SKM-1 (cell line): ENCODE results near the gene DNAH1.

Source experiments
- DNase-seq: peaks from one replicate; lab custom pipeline; 2025; ENCODE audit not compliant: unreplicated experiment; lab: John Stamatoyannopoulos, UW

The DNAH1 gene

GRCh38 chr3:52355526-52355925 is 39.4 kb downstream of the DNAH1 start:
- no peak for DNase-seq

GRCh38 chr3:52356126-52356525 is 40.0 kb downstream of the DNAH1 start:
- no peak for DNase-seq

- DNase-seq: no peak
These were observed 41.3 kb downstream of the DNAH1 start for GRCh38 chr3:52357151-52358080.

GRCh38 chr3:52358362-52358940 is 42.3 kb downstream of the DNAH1 start:
- no peak for DNase-seq

DNA sequence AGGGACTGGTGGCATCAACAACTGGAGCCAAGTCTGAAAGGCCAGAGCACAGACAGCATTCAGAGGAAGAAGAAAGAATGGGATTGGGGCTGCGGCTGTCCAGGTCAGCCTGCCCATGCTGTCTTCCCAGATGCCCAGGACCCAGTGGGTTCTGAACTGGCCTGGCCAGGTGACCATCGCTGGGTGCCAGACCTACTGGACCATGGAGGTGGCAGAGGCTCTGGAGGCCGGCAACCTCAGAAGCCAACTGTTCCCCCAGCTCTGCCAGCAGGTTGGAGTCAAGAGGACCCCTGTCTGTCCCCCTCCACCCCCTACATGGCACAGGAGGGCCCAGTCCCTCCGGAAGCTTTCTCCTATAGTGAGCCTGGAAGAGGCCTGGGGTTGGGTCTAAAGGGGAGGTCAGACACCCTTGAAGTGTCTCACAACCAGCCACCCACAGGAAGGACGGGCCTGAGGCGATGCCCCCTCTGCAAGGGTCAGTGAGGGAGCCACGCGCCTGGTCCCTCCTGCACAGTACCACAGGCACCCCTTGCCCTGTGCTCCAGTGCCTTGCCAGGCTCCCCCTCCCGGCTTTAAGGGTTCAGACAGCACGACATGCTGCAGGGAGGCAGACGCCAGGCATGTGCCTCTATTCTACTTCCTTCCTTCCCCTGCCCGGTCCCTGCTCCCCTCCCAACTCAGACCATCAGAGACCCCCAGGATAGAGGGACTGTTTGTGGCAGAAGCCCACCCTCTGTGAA is 43.2 kb downstream of the DNAH1 start:
- no peak for DNase-seq

- no peak for DNase-seq
These were observed 44.9 kb downstream of the DNAH1 start for GRCh38 chr3:52361011-52361410.

- no peak for DNase-seq
These were observed 45.3 kb downstream of the DNAH1 start for GRCh38 chr3:52361454-52361853.

GRCh38 chr3:52361898-52362297 is 45.8 kb downstream of the DNAH1 start:
- no peak for DNase-seq

GRCh38 chr3:52364322-52365035 is 48.4 kb downstream of the DNAH1 start:
- DNase-seq: no peak

GRCh38 chr3:52366527-52366926 is 50.4 kb downstream of the DNAH1 start:
- no peak for DNase-seq

DNA sequence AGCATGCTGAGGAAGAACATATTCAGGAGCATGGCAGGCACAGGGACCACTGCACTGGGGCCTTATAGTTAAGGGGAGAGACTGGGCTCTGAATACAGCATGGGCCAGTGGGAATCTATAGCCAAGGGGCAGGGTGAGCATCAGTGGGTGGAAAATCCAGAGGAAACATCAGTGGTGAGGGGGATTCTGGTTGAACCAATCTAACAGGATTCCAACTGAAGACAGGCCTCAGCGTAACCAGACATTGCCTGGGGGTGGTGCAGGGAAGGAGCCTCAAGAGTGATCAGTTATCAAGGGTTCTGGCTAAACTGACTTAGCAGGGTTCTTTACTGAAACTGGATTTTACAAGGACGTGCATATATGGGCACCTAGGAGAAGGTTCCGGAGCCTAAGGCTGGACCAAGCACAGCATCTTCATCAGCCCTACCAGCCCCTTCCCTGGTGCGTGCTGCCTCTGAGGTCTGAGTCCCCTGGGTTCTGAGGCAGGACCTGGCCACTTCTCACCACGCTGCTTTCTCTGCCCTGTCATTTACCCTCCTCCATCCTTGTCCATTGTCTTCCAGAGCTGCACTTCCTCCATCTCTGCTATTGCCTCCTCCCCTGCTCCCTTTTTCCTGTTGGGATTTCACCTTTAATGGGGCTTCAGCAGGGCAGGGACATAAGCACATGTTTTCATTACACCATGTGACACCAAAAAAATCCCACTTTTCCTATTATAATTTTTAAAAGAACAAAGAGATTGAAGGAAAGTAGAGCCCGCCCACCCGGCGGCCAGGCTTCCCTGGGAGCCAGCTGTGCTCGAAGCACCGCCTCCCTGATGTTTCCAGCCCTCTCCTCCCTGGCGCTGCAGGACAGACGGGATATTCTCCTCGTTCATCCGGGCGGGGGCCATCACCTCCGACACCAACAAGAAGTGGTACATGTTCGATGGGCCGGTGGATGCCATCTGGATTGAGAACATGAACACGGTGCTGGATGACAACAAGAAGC is 52.1 kb downstream of the DNAH1 start:
- DNase-seq: no peak

- DNase-seq: no peak
These were observed 54.4 kb downstream of the DNAH1 start for GRCh38 chr3:52370531-52370930.

DNA sequence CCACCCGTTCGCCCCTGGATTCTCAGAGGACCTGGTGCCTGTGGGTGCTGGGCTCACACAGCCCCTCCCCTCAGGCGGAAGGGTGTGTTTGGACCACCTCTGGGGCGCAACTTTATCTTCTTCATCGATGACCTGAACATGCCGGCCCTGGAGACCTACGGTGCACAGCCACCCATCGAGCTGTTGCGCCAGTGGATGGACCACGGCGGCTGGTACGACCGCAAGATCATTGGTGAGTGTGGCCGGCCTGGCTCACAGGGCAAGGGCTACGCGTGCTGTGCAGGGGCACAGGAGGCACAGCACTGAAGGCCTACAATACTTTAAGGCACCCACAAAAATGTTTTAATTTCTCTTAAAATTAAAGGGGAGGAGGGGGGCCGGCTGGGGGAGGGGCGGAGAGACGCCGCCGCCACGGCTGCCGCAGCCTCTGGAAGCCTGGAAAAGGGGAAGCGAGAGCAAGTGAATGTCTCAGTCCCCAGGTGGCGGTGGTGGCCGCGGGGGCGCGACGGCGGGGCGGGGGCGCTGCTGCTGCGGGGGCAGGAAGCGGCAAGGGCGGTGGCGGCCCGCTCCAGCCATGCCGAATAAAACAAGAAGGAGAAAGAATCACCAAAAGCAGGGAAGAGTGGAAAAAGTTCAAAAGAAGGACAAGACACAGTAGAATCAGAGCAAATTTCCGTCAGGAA is 56.8 kb downstream of the DNAH1 start:
- DNase-seq: no peak

- DNase-seq: no peak
These were observed 57.6 kb downstream of the DNAH1 start for GRCh38 chr3:52373676-52374075.

DNA sequence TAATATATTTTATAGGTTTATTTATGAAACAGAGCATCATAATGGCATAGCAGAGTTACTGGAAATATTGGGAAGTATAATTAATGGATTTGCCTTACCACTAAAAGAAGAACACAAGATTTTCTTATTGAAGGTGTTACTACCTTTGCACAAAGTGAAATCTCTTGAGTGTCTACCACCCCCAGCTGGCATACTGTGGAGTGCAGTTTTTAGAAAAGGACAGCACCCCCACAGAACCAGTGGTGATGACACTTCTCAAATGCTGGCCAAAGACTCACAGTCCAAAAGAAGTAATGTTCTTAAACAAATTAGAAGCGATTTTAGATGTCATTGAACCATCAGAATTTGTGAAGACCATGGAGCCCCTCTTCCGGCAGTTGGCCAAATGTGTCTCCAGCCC is 58.1 kb downstream of the DNAH1 start:
- DNase-seq: no peak

GRCh38 chr3:52379610-52380009 is 63.5 kb downstream of the DNAH1 start:
- no peak for DNase-seq

- DNase-seq: no peak
These were observed 63.9 kb downstream of the DNAH1 start for GRCh38 chr3:52380023-52380422.

GRCh38 chr3:52381623-52382022 is 65.5 kb downstream of the DNAH1 start:
- no peak for DNase-seq

GRCh38 chr3:52383446-52383845 is 67.3 kb downstream of the DNAH1 start:
- no peak for DNase-seq
